ENCODE measurements around the gene CCT6B. TPM values are rescaled to one million over a fixed set of nuclear protein-coding genes. Genes with fewer than 3 reads are reported as not detected.

Gene CCT6B
- total and polyA plus RNA-seq, 9 of the 15 experiments (the other 6 are each of a cell fraction or from before 2014, with no cell fraction given), result 0.25 to 0.91 (median 0.58) TPM

DNA sequence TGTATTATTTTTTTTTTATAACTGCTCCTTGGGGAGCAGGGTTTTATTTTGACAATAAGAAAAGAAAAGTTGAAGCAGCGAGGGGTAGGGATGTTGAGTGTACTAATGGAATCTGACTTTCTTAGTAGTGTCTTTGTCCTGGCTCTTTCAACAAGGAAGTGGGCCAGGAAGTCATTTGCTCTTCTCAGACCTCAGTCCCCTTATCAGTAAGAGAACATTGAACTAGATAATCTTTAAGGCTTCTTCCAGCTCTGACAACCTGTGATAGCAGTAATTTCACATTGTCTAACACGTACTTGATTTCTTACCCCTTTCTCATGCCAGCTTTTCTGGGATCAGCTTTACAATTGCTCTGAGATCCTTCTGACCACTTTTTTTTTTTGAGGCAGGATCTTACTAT, 27.4 kb upstream of the CCT6B start:
- H3K4me1 ChIP-seq (replicated peaks in 1 of 2; ENCODE audit: control insufficient read depth in 2 of 2, insufficient read depth in 2 of 2, low read length in 2 of 2), result peaks cover 8 to 19% of the 10 kb centered on the region in 2 experiments; a peak in 4 of 5 replicates
- CTCF ChIA-PET (ENCODE audit: low intra/inter-chr PET ratio), result no interaction called here
- no peak overlapping the region; a peak in 1 of 4 replicates for H3K9ac ChIP-seq (ENCODE audit: insufficient read depth in 1 of 2, low read depth in 2 of 2, low read length in 2 of 2)
- in situ Hi-C loops (cut with MboI), result no loop called here
- H3K79me2 ChIP-seq (ENCODE audit: control insufficient read depth, insufficient read depth, low read length), result peaks cover 28% of the 10 kb centered on the region
- H3K9me1 ChIP-seq (ENCODE audit: control insufficient read depth, insufficient read depth, low read length), result no peaks in the 10 kb centered on the region
- H3K4me3 ChIP-seq, result no peak overlapping the region
- H3K36me3 ChIP-seq (ENCODE audit: control insufficient read depth, insufficient read depth, low read length), result peaks cover 90% of the 10 kb centered on the region
- intact Hi-C loops (cut with micrococcal nuclease), result no loop called here
- H3K27ac ChIP-seq (ENCODE audit: extremely low read depth, low read depth, low read length), result peak overlapping the region; percentile 51
- no peak overlapping the region for H2AFZ ChIP-seq (ENCODE audit: low read depth, low read length)
- no TSS peak for BruUV-seq (replicated peaks)
- POLR2A ChIA-PET, result interaction anchor here (0.7 to 1.1 kb wide), 3 partner anchors 9 to 21 kb away, joined by 3 to 4 read pairs (median 3); no protein-coding TSS in a partner anchor
- peak; percentile 65 for FAIRE-seq
- WGBS (ENCODE audit: insufficient coverage, low coverage, missing lambda C conversion rate), result 3% methylated on average over 2 of the region's 2 CpGs
- peak; percentile 30 to 61 (median 48) for DNase-seq (ENCODE audit: extremely low read depth in 1 of 4, low spot score in 3 of 4)
- H3K27me3 ChIP-seq (ENCODE audit: control insufficient read depth in 2 of 2, insufficient read depth in 2 of 2, low read length in 2 of 2), result no peaks in the 10 kb centered on the region
- peak; percentile 72 for ATAC-seq
- peak overlapping the region; percentile 19; the same call in 1 of the 2 replicates for H3K4me2 ChIP-seq (ENCODE audit: insufficient read depth, low read length)
- H4K20me1 ChIP-seq (replicated peaks; ENCODE audit: control insufficient read depth, insufficient read depth, low read length), result no peaks in the 10 kb centered on the region
- H3K9me3 ChIP-seq (replicated peaks; ENCODE audit: control insufficient read depth, insufficient read depth, low read depth, low read length), result no peaks in the 10 kb centered on the region
- TF ChIP-seq EP400 (IDR thresholded peaks at IDR 0.05) (no peak), PML (IDR thresholded peaks at IDR 0.05; ENCODE audit: low read length) (0 out of 2 replicates have a peak, but pooled peaks have one; percentile 37), ELK3 (CRISPR knock-in tag; IDR thresholded peaks at IDR 0.05) (no peak), YBX1 (IDR thresholded peaks at IDR 0.05) (no peak), MECOM (CRISPR knock-in tag; IDR thresholded peaks at IDR 0.05) (peak; percentile 77), IFI16 (CRISPR knock-in tag; IDR thresholded peaks at IDR 0.05) (no peak), GATA2 (CRISPR knock-in tag; IDR thresholded peaks at IDR 0.05) (peak; percentile 25; the same call in 1 of the 2 replicates), TEAD4 (IDR thresholded peaks at IDR 0.05; ENCODE audit: low read length) (peak; percentile 89), TEAD4 (CRISPR knock-in tag; IDR thresholded peaks at IDR 0.05; ENCODE audit: borderline replicate concordance) (no peak), ZNF197 (CRISPR knock-in tag; IDR thresholded peaks at IDR 0.05; ENCODE audit: low read depth) (peak; percentile 65; the same call in 1 of the 2 replicates), NR2C2 (CRISPR knock-in tag; IDR thresholded peaks at IDR 0.05) (no peak), NR2C2 (tag; IDR thresholded peaks at IDR 0.05) (no peak), SMARCC2 (IDR thresholded peaks at IDR 0.05; ENCODE audit: low read depth) (no peak), CREM (IDR thresholded peaks at IDR 0.05; ENCODE audit: low read depth) (peak; percentile 20; the same call in 1 of the 2 replicates), CTBP1 (IDR thresholded peaks at IDR 0.05; ENCODE audit: borderline replicate concordance) (no peak), HSF4 (CRISPR knock-in tag; IDR thresholded peaks at IDR 0.05; ENCODE audit: borderline replicate concordance) (no peak), ZBTB5 (IDR thresholded peaks at IDR 0.05) (no peak), ETV6 (IDR thresholded peaks at IDR 0.05; ENCODE audit: borderline replicate concordance in 1 of 2, low read depth in 2 of 2, low read length in 1 of 2) (peak in 1 of 2 experiments; percentile 71; a peak in 1 of 4 replicates), ETV6 (CRISPR knock-in tag; IDR thresholded peaks at IDR 0.05; ENCODE audit: borderline replicate concordance) (no peak), LARP7 (IDR thresholded peaks at IDR 0.05) (no peak), HLTF (IDR thresholded peaks at IDR 0.05) (no peak), SOX6 (IDR thresholded peaks at IDR 0.05) (peak; percentile 90), SPI1 (IDR thresholded peaks at IDR 0.05; ENCODE audit: borderline replicate concordance, low read depth, low read length) (peak; percentile 73; the same call in 1 of the 2 replicates), CBFA2T3 (IDR thresholded peaks at IDR 0.05) (peak; percentile 89), RCOR1 (IDR thresholded peaks at IDR 0.05; ENCODE audit: borderline replicate concordance in 1 of 2, low read depth in 2 of 2, low read length in 2 of 2) (peak in 1 of 2 experiments; percentile 81; a peak in 1 of 4 replicates)
